Upper lobe of right lung (tissue), 1 donor: ENCODE measurements around the gene STYXL1. TPM values are rescaled to one million over a fixed set of nuclear protein-coding genes. Genes with fewer than 3 reads are reported as not detected.
"Not testable (repeated sequence)": the region's sequence is repeated elsewhere in the genome, so short reads cannot be mapped to it uniquely, and the experiment has no call there.

Experiments
- ATAC-seq: fragments of 200-7000 bp; cut with Tn5 transposase; one replicate; pipeline ENCODE4 v1.9.1; 2020; ENCODE audit warnings: mild to moderate bottlenecking, moderate library complexity
- DNase-seq: peaks from one replicate; pipeline ENCODE4 v3.0.0-alpha.2; 2020
- H3K27ac ChIP-seq: fragments of 200-600 bp; one replicate; pipeline ENCODE4 v1.8.0; 2022
- H3K27me3 ChIP-seq: fragments of 200-600 bp; one replicate; pipeline ENCODE4 v1.8.0; 2022; ENCODE audit warnings: mild to moderate bottlenecking
- H3K36me3 ChIP-seq: fragments of 200-600 bp; one replicate; pipeline ENCODE4 v1.8.0; 2022
- H3K4me1 ChIP-seq: fragments of 200-600 bp; one replicate; pipeline ENCODE4 v1.8.0; 2022
- H3K4me3 ChIP-seq: fragments of 200-600 bp; one replicate; pipeline ENCODE4 v1.8.0; 2022; ENCODE audit warnings: mild to moderate bottlenecking
- H3K9me3 ChIP-seq: fragments of 200-600 bp; one replicate; pipeline ENCODE4 v1.8.0; 2022
- CTCF ChIP-seq: fragments of 200-600 bp; IDR thresholded peaks from one replicate; pipeline ENCODE4 v1.8.0; 2022; ENCODE audit warnings: antibody characterized with exemption
- intact Hi-C: fragments of 100-400 bp; cut with DNase I; formaldehyde crosslinking; loops from one replicate; pipeline ENCODE4 v1.11.0; 2022
- total RNA-seq: library from RNA; stranded (reverse); fragmentation: NEBNext Ultra II Directional; extraction: Animal tissue kit (Norgen Biotek cat#: 25700); gene quantifications from one replicate; pipeline ENCODE4 v1.2.1, GENCODE V29; 2021
- donor health status: DM: no; HTN: yes; CAD: no; lungs with severe emphysema.

STYXL1 gene
- total RNA-seq, 1 donor from 2014 or later = 20.9 TPM

- DNase-seq (no peak), ATAC-seq (no peak)
- Histone ChIP-seq H3K4me1 (peaks cover 3% of the 10 kb centered on the region), H3K36me3 (no peaks in the 10 kb centered on the region), H3K27me3 (no peaks in the 10 kb centered on the region), H3K27ac (no peak overlapping the region), H3K9me3 (no peaks in the 10 kb centered on the region), H3K4me3 (no peak overlapping the region)
- intact Hi-C loops = no loop called here
- TF ChIP-seq CTCF = no peak
These were observed 38.3 kb upstream of the STYXL1 start for GRCh38 chr7:76086070-76086469.

GRCh38 chr7:76084115-76084514, 36.3 kb upstream of the STYXL1 start:
- H3K27me3 ChIP-seq, H3K4me1 ChIP-seq, H3K9me3 ChIP-seq, H3K4me3 ChIP-seq, intact Hi-C loops, H3K36me3 ChIP-seq, H3K27ac ChIP-seq, ATAC-seq, DNase-seq: not testable (repeated sequence)

- H3K36me3 ChIP-seq = no peaks in the 10 kb centered on the region
- no peaks in the 10 kb centered on the region for H3K27me3 ChIP-seq
- no peak for TF ChIP-seq CTCF
- no peak overlapping the region for H3K27ac ChIP-seq
- no peak overlapping the region for H3K4me3 ChIP-seq
- DNase-seq (no peak), ATAC-seq (no peak)
- H3K9me3 ChIP-seq = no peaks in the 10 kb centered on the region
- peaks cover 6% of the 10 kb centered on the region for H3K4me1 ChIP-seq
- intact Hi-C loops = no loop called here
These were observed 32.4 kb upstream of the STYXL1 start for GRCh38 chr7:76080204-76080603.

- no peaks in the 10 kb centered on the region for H3K36me3 ChIP-seq
- peaks cover 6% of the 10 kb centered on the region for H3K4me1 ChIP-seq
- no peak overlapping the region for H3K4me3 ChIP-seq
- no peaks in the 10 kb centered on the region for H3K9me3 ChIP-seq
- no peak for TF ChIP-seq CTCF
- no peak for ATAC-seq
- DNase-seq = no peak
- H3K27ac ChIP-seq = no peak overlapping the region
- intact Hi-C loops = no loop called here
- H3K27me3 ChIP-seq = no peaks in the 10 kb centered on the region
These were observed 29.6 kb upstream of the STYXL1 start for GRCh38 chr7:76077435-76077834.

GRCh38 chr7:76076995-76077394, 29.2 kb upstream of the STYXL1 start:
- Histone ChIP-seq H3K9me3 (no peaks in the 10 kb centered on the region), H3K4me1 (peaks cover 5% of the 10 kb centered on the region), H3K27ac (no peak overlapping the region), H3K27me3 (no peaks in the 10 kb centered on the region), H3K36me3 (no peaks in the 10 kb centered on the region), H3K4me3 (no peak overlapping the region)
- ATAC-seq (no peak), DNase-seq (no peak)
- TF ChIP-seq CTCF = no peak
- intact Hi-C loops = no loop called here

- intact Hi-C loops = no loop called here
- Histone ChIP-seq H3K27me3 (no peaks in the 10 kb centered on the region), H3K27ac (no peak overlapping the region), H3K36me3 (no peaks in the 10 kb centered on the region), H3K9me3 (no peaks in the 10 kb centered on the region), H3K4me3 (no peak overlapping the region), H3K4me1 (peaks cover 3% of the 10 kb centered on the region)
- no peak for TF ChIP-seq CTCF
- DNase-seq (no peak), ATAC-seq (no peak)
These were observed 27.2 kb upstream of the STYXL1 start for GRCh38 chr7:76074972-76075370.
